Stimulated activated CD4-positive, alpha-beta T cell treated with anti-CD3 and anti-CD28 coated beads, Interleukin-4, amount 100 ng/mL, for 24 hours (primary cell): ENCODE results near the gene PILRB.
A peak's percentile ranks its signal among the peaks of the same experiment; 100 is the strongest.
"Not testable (repeated sequence)": the region's sequence is repeated elsewhere in the genome, so short reads cannot be mapped to it uniquely, and the experiment has no call there.

Experiments
- DNase-seq: peaks from one replicate; pipeline ENCODE4 v3.0.0-alpha.2; 2020

The PILRB gene

GRCh38 chr7:100358027-100358856, at the start of gene PILRB:
Gene PILRB (plus strand): TSS chr7:100358117. CDS start chr7:100358303, 186 bp downstream.
- no peak for DNase-seq

- not testable (repeated sequence) for DNase-seq
Observed at GRCh38 chr7:100318329-100318728, 39.6 kb upstream of the PILRB start.

- not testable (repeated sequence) for DNase-seq
Observed at GRCh38 chr7:100321648-100322047, 36.3 kb upstream of the PILRB start.

- not testable (repeated sequence) for DNase-seq
Observed at GRCh38 chr7:100324194-100324593, 33.7 kb upstream of the PILRB start.

GRCh38 chr7:100325671-100326070, 32.2 kb upstream of the PILRB start:
- not testable (repeated sequence) for DNase-seq

- not testable (repeated sequence) for DNase-seq
Observed at GRCh38 chr7:100326914-100327313, 31.0 kb upstream of the PILRB start.

- DNase-seq: peak; percentile 86
Observed at GRCh38 chr7:100335566-100336466, 22.1 kb upstream of the PILRB start.

- not testable (repeated sequence) for DNase-seq
Observed at GRCh38 chr7:100338083-100338696, 19.7 kb upstream of the PILRB start.

GRCh38 chr7:100341286-100341685, 16.6 kb upstream of the PILRB start:
- not testable (repeated sequence) for DNase-seq

GRCh38 chr7:100342765-100343164, 15.2 kb upstream of the PILRB start:
- DNase-seq: no peak

GRCh38 chr7:100344124-100344559, 13.8 kb upstream of the PILRB start:
- DNase-seq: not testable (repeated sequence)

GRCh38 chr7:100344560-100345287, 13.2 kb upstream of the PILRB start:
- peak; percentile 87 for DNase-seq

- peak; percentile 49 for DNase-seq
Observed at GRCh38 chr7:100345288-100345672, 12.6 kb upstream of the PILRB start.

GRCh38 chr7:100346921-100347320, 11.0 kb upstream of the PILRB start:
- no peak for DNase-seq

GRCh38 chr7:100348805-100349204, 9.1 kb upstream of the PILRB start:
- DNase-seq: no peak

- DNase-seq: no peak
Observed at GRCh38 chr7:100349757-100350156, 8.2 kb upstream of the PILRB start.

GRCh38 chr7:100351657-100352058, 6.3 kb upstream of the PILRB start:
- no peak for DNase-seq

GRCh38 chr7:100352230-100352781, 5.6 kb upstream of the PILRB start:
- not testable (repeated sequence) for DNase-seq

GRCh38 chr7:100352984-100353684, 4.8 kb upstream of the PILRB start:
- no peak for DNase-seq

- peak; percentile 48 for DNase-seq
Observed at GRCh38 chr7:100353685-100354330, 4.1 kb upstream of the PILRB start.
